Adrenal gland (tissue), 12 donors: ENCODE data around the gene PDGFD. TPM values are rescaled to one million over a fixed set of nuclear protein-coding genes. Genes with fewer than 3 reads are reported as not detected.

Experiments used
- DNase-seq, 7 donors: peaks; one replicate each; pipeline ENCODE4 v3.0.0-alpha.2; 2019 to 2020
- H3K27ac ChIP-seq, 5 donors: fragments of 200-600 bp; sonication (generic) in 4 of 5; 1 replicate in 3 of 5; 2 replicates in 2 of 5; pipeline versions ENCODE4 v1.5.1 to v1.8.0; 2016 to 2020; ENCODE audit warnings: mild to moderate bottlenecking in 1 of 5
- H3K27me3 ChIP-seq: fragments of 200-600 bp; 2 replicates; pipeline ENCODE4 v1.8.0; 2021
- H3K36me3 ChIP-seq, 2 donors: fragments of 200-600 bp; replicated peaks in 1 of 2; 1 replicate in 1 of 2; 2 replicates in 1 of 2; pipeline versions ENCODE4 v1.5.1 to v1.8.0; 2018 to 2022
- H3K4me1 ChIP-seq, 2 donors: fragments of 200-600 bp; replicated peaks in 1 of 2; 1 replicate in 1 of 2; 2 replicates in 1 of 2; pipeline versions ENCODE4 v1.5.1 to v1.8.0; 2018 to 2021
- H3K4me3 ChIP-seq, 4 donors: fragments of 200-600 bp; sonication (generic) in 3 of 4; one replicate each; pipeline ENCODE4 v1.5.1; 2016 to 2018
- H3K9me3 ChIP-seq, 3 donors: fragments of 200-600 bp; sonication (generic) in 1 of 3; replicated peaks in 1 of 3; 1 replicate in 2 of 3; 2 replicates in 1 of 3; pipeline versions ENCODE4 v1.5.1 to v1.8.0; 2016 to 2021
- CTCF ChIP-seq, 6 experiments: fragments of 450-650 bp in 4 of 6; fragments of 200-600 bp in 2 of 6; sonication (generic) in 1 of 6; IDR thresholded peaks; 1 replicate in 5 of 6; 2 replicates in 1 of 6; pipeline versions ENCODE4 v1.5.1 to v1.8.0; 2016 to 2021; ENCODE audit warnings: antibody characterized with exemption in 6 of 6, mild to moderate bottlenecking in 2 of 6, moderate library complexity in 1 of 6
- POLR2A ChIP-seq, 2 donors: fragments of 450-650 bp; IDR thresholded peaks; one replicate each; pipeline ENCODE4 v1.6.1; 2017; ENCODE audit warnings: antibody characterized with exemption in 2 of 2, mild to moderate bottlenecking in 2 of 2, moderate library complexity in 1 of 2
- WGBS, 4 donors: extraction: QIAGEN DNeasy Blood & Tissue Kit in 2 of 4; methylation state at CpG; one replicate each; pipeline versions ENCODE4 v1.1.5 to v1.1.7; 2013 to 2017; 5-methylcytosine and 5-hydroxymethylcytosine counted together
- intact Hi-C, 2 donors: fragments of 100-400 bp; cut with DNase I; formaldehyde crosslinking; loops; one replicate each; pipeline versions ENCODE4 v1.14.1 to v1.15.0; 2022 to 2023
- polyA plus RNA-seq, 3 donors: library from polyadenylated mRNA; stranded (reverse); fragments of 200-250 nt in 2 of 3; fragments of 350-450 nt in 1 of 3; fragmentation: Illumina TruSeq in 1 of 3; extraction: RNeasy Lipid Tissue Mini Kit (QIAGEN cat#74804) in 1 of 3; gene quantifications; one replicate each; pipeline ENCODE4 v1.2.3, GENCODE V29; 2013 to 2014
- total RNA-seq, 9 donors: library from RNA; depleted of rRNA in 4 of 9; stranded (reverse); fragments of >200 nt in 4 of 9; fragments of 120-200 nt in 1 of 9; fragmentation: NEBNext Ultra II Directional in 1 of 9; extraction: Animal tissue kit (Norgen Biotek cat#: 25700) in 1 of 9; gene quantifications; one replicate each; pipeline versions ENCODE4 v1.1.0 to v1.2.4, GENCODE V29; 2013 to 2023
- donor health status: healthy with polysubstance abuse.
- donor health status: Bipolar disorder and iron deficiency.
- donor health status: DM: yes; HTN: yes; CAD: no.
- donor health status: DM: no; HTN: no; CAD: no.
- donor health status: DM: no; HTN: no; CAD: no.
- donor health status: DM: yes; HTN: yes; CAD: no.

Gene PDGFD
- total and polyA plus RNA-seq, 12 donors: 42.7 to 297 (median 199) TPM

DNA sequence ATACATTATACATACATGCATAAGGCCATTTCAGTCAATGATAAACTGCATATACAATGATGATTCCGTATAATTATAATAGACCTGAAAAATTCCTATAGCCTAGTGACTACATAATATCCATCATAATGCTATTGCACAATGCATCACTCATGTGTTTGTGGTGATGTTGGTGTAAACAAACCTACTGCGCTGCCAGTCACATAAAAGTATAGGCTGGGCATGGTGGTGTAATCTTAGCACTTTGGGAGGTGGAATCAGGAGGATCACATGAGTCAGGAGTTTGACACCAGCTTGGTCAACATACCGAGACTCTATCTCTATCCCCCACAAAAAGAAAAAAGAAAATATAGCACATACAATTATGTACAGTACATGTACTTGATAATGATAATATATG, 291.2 kb downstream of the PDGFD start:
- intact Hi-C loops: no loop called here
- WGBS, 4 donors: 91 to 100% (median 95%) methylated on average over 3 of the region's 3 CpGs

DNA sequence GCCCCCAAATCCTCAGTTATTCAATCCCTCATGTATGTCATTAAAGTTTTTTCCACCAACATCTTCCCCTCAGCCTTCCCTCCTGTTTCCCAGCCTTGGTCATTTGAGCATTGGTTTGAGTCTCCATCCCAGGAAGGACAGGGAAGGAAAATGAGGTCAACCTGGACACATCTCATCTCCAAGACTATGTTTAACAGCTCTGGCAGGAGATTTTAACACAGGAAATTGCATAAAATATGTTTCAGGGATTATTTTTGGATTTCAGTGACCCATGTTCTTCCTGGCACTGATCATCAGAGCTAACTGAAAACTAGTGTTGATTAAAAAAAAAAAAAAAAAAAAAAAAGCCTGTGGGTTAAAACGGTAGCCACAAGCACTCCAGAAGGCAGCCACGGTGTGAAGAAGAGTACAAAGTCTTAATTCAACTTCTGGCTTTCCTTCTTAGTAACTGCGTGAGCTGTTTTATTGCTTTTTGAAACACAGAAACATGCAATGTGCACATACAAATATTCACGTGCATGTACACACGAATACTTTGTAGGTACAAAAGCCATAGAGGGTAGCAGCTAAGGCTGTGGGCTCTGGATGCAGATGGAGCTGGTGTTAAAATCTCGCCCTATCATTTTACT, 291.9 kb downstream of the PDGFD start:
- Histone ChIP-seq H3K4me3 (no peak overlapping the region), H3K4me1 (no peaks in the 10 kb centered on the region), H3K27ac (peak overlapping the region in 1 of 5 donors; percentile 47), H3K9me3 (no peaks in the 10 kb centered on the region), H3K27me3 (no peaks in the 10 kb centered on the region), H3K36me3 (no peaks in the 10 kb centered on the region)
- 66 to 82% (median 78%) methylated on average over 6 of the region's 6 CpGs for WGBS, 4 donors
- DNase-seq: no peak
- intact Hi-C loops: no loop called here
- TF ChIP-seq CTCF (IDR thresholded peaks at IDR 0.05): no peak
- no peak for TF ChIP-seq POLR2A (IDR thresholded peaks at IDR 0.05)

More for the DNA sequence above, 291.2 kb downstream of the PDGFD start:
- Histone ChIP-seq H3K4me3 (no peak overlapping the region), H3K4me1 (no peaks in the 10 kb centered on the region), H3K9me3 (no peaks in the 10 kb centered on the region), H3K27me3 (no peaks in the 10 kb centered on the region), H3K36me3 (no peaks in the 10 kb centered on the region), H3K27ac (no peak overlapping the region)
- no peak for DNase-seq
- no peak for TF ChIP-seq CTCF (IDR thresholded peaks at IDR 0.05)
- no peak for TF ChIP-seq POLR2A (IDR thresholded peaks at IDR 0.05)

- Histone ChIP-seq H3K4me1 (no peaks in the 10 kb centered on the region), H3K4me3 (no peak overlapping the region), H3K27me3 (no peaks in the 10 kb centered on the region), H3K36me3 (no peaks in the 10 kb centered on the region), H3K9me3 (no peaks in the 10 kb centered on the region), H3K27ac (peak overlapping the region in 1 of 5 donors; percentile 47)
- intact Hi-C loops: no loop called here
- DNase-seq: peak; percentile 20 to 87 (median 44)
- TF ChIP-seq CTCF (IDR thresholded peaks at IDR 0.05): no peak
- no peak for TF ChIP-seq POLR2A (IDR thresholded peaks at IDR 0.05)
- WGBS, 4 donors: 67 to 77% (median 75%) methylated on average over 7 of the region's 7 CpGs
Measured at GRCh38 chr11:103870821-103871309, 293.1 kb downstream of the PDGFD start.

DNA sequence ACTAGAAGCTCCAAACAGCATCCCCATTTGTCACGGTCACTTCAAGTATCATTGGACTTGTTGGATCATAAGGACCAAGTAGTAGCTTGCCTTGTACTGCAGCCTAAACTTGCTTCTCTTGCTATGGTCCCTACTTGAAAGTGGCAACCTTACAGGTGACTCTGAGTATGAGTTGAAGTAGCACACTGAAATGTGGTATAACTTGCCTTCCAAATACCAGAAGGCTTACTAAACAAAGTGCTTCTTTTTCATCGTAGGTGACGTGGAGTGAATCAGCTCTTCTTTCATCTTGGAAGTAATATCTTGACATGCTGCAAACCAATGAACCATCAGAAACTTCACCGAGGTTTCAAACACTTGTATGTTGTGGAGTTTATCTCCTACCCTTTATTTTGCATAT, 296.5 kb downstream of the PDGFD start:
- no peak overlapping the region for H3K4me3 ChIP-seq
- no peak for TF ChIP-seq POLR2A (IDR thresholded peaks at IDR 0.05)
- intact Hi-C loops: no loop called here

DNA sequence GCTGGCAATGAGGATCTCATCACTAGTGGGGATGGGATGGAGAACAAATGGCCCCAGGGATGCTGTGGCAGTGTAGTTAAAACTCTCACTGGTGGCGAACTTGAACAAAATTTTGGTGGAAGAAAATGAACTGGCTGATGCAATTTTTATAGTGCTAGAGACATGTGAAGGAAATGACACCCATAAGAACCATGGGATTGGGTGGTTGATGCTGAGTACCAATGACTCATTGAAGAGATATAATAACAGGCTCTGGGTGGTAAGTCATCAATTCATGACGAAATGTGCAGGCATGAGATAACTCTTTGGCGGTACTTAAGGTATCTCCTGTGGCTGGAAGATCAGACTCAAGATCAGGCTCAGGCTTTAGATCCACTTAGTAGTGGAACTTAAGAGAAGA, 300.4 kb downstream of the PDGFD start:
- H3K36me3 ChIP-seq: no peaks in the 10 kb centered on the region
- H3K27ac ChIP-seq: no peak overlapping the region
- no peaks in the 10 kb centered on the region for H3K9me3 ChIP-seq
- no peak for DNase-seq
- no peak overlapping the region for H3K4me3 ChIP-seq
- no peak for TF ChIP-seq CTCF (IDR thresholded peaks at IDR 0.05)
- TF ChIP-seq POLR2A (IDR thresholded peaks at IDR 0.05): no peak
- intact Hi-C loops: no loop called here
- 96 to 100% (median 97%) methylated on average over 3 of the region's 3 CpGs for WGBS, 4 donors
- no peaks in the 10 kb centered on the region for H3K27me3 ChIP-seq
- H3K4me1 ChIP-seq: no peaks in the 10 kb centered on the region

More for the DNA sequence above, 296.5 kb downstream of the PDGFD start:
- H3K27me3 ChIP-seq: no peaks in the 10 kb centered on the region
- H3K27ac ChIP-seq: no peak overlapping the region
- WGBS, 4 donors: 94 to 99% (median 96%) methylated on average over 4 of the region's 4 CpGs
- no peaks in the 10 kb centered on the region for H3K9me3 ChIP-seq
- no peaks in the 10 kb centered on the region for H3K36me3 ChIP-seq
- H3K4me1 ChIP-seq: no peaks in the 10 kb centered on the region
- DNase-seq: no peak
